Mesenteric fat pad (tissue), 1 donor: ENCODE data around the gene S100A7. TPM values are rescaled to one million over a fixed set of nuclear protein-coding genes. Genes with fewer than 3 reads are reported as not detected.

Source experiments
- DNase-seq: peaks from one replicate; pipeline ENCODE4 v3.0.0-alpha.2; 2020; ENCODE audit warnings: low spot score
- long read RNA-seq: library from polyadenylated mRNA; unstranded; transcript quantifications from one replicate; pipeline ENCODE4 v2.0.0, GENCODE V29; 2020
- total RNA-seq: library from RNA; stranded (reverse); fragmentation: NEBNext Ultra II Directional; extraction: Animal tissue kit (Norgen Biotek cat#: 25700); gene quantifications from one replicate; pipeline ENCODE4 v1.2.1, GENCODE V29; 2021
- donor health status: DM: yes; HTN: yes; CAD: no.

S100A7 gene
- not detected for total RNA-seq
- long read RNA-seq: 0 reads

DNA sequence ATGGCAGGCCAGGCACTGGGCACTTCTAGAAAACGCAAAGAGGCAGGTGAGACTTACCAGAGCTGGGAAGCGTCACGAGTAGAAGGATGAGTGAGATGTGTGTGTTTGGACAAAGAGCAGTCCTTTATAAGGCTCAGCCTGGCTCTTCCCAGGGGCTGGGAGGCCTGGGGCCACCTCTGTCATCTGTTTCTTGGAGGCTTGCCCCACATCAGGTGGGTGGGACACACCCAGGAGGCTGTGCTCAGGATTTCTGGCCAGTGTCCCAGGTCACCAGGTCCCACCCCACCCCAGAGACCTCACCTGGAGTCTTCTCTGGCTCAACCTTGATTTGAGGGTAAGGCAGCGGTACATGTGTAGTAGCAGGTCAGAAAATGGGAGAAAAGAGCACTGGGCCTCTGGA is at the start of gene S100A7:
Gene S100A7, minus strand, starts transcription at position 101 of the 400 bp plus-strand sequence. CDS start 1,638 bp downstream, outside the sequence.
- peak; percentile 69 for DNase-seq

DNA sequence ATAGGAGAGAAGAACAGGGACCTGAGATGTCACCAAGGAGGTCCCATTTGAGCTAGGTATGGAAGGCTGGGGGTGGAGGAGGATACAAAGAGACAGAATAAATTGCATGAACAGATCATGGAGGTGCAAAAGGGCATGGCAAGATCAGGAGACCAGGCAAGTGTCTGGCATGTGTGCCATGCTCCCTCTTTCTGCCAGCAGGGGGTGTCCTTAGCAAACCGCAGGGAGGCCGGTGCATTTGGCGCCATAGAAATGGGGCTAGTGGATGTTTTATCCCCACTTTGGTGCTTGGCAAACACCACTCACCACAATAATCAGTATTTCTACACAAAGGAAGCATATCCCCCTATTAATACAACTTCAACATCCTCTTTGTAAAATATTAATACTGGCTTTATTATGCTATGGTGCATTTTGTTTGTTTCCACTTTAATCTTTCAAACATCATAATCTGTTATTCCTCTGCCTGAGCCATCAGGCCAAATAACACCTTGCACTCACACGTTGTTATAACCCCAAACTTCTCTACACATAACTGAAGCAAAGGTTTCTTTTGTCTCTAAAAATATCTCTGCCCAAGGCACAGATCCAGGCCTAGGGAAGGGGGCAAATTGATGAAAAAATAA is 49.4 kb upstream of the S100A7 start:
- no peak for DNase-seq

DNA sequence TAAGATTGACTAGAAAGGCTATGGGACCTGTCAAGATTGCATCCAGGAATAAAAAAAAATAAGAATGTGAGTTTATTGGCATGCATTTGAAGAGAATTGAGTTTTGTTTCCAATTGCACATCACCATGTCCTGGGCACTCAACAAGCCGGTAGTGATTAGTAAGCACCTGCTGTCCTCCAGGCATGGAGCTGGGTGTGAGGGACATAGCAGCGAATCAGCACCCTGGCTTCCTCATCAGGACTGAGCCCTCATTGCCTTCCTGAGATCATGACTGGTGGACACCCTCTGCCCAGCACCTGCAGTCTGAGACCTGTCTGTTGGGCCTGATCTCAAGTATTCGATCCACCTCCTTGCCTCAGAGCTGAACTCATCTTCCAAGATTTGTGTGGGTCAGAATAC is 48.6 kb upstream of the S100A7 start:
- DNase-seq: no peak

DNA sequence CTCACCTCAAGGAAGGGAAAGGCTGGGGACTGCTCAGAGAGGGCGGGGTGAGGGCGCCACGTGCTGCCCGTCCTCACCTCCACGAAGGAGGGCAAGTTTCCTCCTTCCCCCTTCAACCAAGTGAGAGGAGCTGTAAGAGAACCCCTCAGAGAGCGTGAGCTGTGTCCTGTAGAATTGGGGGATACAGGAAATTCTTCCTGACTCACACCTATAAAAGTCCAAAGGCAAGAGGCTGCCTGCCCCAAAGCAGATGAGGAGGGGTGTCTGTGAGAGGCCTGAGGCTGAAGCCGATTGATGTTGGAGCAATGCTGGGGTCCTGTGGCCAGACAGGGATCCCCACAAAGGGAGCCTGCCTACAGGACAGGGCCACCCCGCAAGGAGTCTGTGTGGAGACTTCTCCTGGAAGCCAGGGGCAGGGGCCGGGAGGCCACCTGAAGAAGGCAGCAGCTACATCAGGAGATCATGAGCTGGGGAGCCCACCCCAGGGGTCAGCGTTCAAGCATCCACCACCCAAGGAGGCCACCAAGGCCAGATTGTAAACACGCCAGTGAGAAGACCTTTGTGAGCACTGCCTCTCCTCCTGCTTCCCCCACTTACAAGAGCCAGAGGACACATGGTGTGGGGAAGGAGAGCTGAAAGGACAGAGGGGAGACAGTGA is 47.6 kb upstream of the S100A7 start:
- DNase-seq: no peak

DNA sequence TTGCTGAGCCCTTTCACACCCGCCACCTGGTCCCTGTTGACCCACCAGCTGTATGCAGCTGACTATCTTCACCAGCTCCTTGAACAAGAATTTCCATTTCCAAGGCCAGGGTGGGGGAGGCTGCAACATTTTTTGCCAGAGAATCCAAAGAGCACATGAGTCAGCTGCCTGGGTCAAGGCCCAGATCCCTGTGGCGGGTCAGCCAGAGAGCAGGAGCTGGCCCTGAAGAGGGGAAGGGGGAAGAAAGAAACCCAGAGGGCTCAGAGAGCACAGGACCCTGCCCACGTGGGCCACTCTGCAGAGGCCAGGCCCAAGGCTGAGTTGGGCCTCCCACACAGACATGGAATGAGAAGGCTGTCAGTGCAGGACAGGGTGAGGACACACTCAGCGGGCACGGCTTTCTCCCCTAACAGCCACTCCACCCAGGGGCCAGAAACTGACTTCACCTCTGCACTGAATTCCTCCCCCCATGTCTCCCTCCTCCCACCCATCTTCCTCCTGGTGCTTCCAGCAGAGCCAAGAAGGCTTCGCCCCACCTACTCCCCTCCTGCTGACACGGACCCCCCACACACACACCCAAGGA is 46.5 kb upstream of the S100A7 start:
- no peak for DNase-seq

DNA sequence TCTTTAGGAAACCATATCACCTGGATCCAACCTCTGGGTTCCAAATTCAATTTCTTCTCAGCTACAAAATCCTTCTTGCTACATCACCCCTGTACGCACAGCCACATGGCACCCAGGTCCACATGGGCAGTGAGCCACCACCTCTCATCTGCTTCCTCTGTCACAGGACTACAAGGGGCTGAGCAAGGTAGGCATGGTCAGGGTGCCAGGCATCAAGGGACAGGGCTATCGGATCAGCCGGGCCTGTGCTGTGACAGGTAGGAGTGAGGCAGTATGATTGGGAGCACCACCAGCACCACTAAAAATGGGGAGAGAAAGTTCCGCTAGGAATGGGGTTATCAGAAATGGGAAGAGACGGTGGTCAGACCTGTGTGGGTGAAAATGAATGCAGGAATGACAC is 45.9 kb upstream of the S100A7 start:
- DNase-seq: no peak

DNA sequence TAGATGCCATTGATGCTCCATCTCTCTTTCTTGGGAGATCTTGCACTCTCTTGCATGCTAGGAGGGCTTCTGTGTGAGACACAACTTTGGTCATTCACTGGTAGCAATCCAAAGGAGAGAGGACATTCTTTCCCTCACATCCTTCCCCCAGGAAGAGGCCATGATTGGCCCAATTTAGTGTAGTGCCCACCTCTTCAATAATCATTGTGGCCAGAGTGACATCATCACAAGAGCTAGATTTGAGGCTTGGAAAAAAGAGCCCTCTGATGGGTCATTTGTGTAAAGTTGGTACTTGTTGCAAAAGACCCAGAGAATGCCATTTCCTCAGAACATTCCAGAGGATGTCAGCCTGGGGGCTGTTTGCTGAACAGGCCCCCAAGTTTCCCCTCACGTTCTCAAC is 45.1 kb upstream of the S100A7 start:
- no peak for DNase-seq

DNA sequence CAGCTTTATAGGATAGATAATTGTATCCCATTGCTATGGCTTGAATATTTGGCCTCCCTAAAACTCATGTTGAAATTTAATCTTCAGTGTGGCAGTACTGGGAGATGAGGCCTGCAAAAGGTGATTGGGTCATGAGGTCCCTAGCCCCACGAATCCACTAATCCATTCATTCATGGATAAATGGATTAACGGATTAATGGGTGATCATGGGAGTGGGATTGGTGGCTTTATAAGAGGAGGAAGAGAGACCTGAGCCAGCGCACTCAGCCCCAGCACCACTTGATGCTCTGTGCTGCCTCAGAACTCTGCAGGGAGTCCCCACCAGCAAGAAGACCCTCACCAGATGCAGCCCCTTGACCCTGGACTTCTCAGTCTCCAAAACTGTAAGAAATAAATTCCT is 43.3 kb upstream of the S100A7 start:
- no peak for DNase-seq

DNA sequence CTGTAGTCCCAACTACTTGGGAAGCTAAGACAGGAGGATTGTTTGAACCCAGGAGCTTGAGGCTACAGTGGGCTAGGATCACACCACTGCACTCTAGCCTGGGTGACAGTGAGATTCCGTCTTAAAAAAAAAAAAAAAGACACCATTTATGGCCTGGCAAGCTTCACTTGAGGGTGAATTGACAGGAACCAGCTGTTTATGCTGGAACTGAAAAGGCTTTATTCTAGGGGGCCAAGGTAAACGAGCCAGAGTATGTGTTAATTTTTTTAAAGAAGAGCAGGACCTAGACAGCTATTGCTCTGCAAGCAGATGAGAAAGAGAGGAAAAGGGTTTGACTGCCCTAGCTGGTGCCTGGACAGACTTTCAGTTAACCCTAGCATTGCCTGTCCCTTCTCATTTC is 38.3 kb upstream of the S100A7 start:
- DNase-seq: no peak

DNA sequence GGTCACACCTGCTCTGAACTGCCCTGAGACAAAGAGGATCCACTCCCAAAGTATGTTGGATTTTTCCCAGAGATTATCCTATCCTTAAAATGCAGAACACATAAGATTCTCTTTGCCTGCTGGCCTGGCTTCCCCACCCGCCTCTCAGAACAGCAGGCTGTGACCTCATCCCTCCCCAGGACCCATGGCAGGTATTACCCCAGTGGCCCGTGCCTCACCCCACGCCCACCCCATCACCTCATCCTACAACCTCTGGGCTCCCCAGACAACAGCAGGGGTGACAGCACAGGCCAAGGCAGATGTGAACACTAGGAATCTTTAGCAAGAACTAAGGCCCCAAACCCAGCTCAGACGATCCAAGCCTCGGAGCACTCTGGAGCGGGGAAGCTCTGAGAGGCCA is 35.1 kb upstream of the S100A7 start:
- no peak for DNase-seq

DNA sequence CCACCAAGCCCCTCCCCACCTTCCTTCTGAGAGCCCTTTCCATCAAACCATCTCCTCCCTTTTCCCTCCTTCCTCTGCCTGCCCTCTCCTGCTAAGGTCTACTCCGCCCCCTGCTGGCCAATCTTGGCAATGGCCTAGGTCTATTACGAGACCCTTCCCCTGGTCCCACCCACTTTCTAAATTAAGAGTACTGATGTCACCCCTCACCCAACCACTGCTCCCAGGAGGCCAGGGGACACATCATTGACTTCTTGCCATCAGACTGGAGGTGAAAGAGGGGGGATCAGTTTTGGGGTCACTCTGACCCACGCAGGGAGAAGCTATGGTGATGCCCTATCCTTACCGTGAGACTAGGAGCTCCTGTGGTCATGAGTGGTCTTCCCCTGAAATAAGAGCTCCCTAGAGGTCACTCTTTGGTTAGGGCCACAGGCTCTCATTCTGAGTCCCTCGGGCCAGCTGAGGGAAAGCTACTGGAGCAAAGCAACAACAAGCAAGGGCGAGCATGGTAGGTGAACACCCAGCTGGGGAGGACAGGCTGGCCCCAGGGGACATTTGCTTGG is 34.6 kb upstream of the S100A7 start:
- no peak for DNase-seq

DNA sequence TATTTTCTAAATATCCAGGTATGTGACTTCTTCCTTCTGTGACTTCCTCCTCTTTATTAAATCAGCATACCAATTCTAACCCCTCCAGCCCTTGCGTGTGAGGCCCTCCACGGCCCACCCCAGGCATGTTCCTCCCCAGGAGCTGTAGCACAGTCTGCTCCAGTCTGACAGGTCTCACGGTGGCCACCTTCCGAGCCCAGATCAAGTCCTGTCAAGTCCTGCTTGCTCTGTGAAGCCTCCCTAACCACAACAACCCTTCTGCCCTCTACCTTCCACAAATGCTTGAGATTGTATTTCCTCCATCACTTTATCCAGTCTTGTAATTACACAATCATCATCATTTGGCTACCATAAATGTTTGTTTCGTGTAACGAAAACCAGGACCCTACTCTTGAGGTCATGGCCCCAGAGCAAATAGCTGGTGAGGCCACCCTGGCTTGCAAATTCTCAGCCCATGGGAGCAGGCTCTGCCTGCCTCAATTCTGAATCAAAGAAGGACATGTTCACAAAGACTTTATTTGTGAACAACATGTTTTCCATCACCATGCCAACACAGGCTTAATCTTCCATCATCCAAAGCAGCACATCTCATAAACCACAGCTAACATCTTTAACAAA is 33.0 kb upstream of the S100A7 start:
- no peak for DNase-seq

DNA sequence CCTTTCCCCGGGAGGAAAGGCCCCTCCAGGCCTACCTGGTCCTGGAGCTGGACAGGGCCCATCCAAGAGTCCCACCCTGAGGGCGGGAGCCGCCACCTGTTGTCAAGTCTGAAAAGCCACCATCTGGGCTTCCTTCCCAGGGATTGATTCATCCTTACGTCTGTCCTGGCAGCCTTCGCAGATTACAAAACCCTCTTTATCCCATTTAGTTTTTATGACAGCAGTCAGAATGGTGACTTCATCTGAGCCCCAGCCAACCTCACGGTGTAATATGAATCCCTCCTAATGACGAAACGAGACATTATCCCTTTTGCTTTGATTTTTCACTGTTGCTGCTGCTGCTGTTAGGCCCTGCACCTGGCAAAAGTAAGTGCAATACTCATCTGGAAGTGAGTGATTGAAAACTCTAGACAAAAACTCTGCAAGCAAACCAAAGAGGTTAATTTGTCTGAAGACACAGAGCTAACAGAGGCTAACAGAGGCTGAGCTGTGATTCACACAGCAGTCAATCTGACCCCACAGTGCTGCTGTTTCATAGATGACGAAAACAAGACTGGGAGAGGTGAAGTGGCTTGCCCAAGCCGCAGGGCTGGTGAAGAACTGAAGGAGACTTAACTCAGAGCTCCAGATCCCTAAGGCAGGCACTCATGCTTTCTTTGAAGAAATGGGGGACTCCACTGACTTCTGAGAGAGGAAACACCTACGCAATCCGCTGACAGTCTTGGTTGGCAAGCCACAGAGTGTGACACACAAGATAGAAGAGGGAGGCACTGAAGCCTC is 30.0 kb upstream of the S100A7 start:
- DNase-seq: no peak

DNA sequence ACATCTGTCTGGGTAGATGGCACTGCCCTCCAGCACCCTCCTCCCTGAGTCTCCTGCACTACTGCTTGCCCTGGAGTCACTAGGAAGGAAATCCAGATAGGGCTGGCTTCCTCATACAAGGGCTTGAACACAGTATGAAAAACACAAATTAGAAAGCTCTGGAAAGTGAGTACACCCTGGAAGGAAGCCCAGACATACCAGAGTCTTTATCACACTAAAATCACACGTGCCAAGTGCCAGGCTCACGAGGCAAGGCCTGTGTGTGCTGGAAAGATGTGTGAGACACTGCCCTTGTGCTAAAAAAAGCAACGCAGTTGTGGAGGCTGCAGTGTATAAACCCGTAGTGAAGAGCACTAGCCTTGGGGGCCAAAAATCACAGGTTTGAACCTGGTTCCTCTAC is 28.3 kb upstream of the S100A7 start:
- DNase-seq: no peak

DNA sequence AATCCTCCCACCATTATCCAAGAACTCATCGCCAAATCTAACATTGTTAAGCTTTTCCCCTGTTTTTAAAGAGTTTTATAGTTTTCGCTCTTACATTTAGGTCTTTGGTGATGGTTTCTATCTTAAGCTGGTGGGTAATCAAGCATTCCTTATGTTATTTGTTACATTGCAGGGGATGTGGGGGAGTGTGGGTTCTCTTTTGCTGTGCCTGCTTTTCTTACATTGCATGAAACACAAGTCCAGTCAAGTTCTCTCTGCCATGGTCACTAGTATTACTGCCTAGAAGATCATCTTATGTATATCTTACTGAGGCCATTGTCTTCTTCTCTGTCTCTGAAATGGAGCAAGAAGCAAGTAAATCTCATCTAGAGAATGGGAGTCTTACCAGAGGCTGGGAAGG is 27.3 kb upstream of the S100A7 start:
- no peak for DNase-seq

DNA sequence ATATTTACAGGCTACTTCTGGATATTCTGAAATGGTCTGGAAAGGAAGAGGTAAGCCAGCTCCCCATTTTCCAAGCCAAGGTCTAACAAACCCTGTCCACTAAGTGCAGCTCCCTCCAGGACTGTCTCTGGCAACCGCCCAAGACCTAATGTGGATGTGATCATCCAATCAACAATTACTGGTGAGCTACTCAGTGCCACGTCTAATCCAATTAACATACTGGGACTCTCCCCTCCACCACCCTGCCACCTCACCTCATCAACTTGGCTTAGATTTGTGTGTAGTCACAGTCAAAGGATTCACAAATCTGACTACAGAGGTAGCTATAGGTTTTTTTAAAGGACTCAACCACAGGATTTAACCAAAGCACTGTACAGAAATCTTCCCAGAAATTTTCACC is 25.4 kb upstream of the S100A7 start:
- no peak for DNase-seq

DNA sequence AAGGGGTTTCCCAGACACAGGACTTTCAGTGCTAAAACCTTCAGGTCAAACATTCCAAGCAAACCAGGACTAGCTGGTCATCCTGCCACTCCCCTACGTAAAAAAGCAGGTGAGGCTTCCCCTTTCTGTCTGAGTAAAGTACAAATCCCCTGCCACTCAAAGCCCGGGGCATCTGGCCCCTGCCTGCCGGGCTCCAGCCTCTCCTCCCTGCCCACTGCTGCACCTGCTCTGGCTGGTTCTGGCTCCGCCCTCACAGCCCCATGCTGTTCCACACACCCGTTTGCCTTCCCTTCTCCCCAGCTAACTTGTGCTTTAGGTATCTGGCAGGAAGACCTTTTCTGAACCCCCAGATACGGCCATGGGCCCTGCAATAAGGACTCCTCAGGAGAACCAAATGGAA is 23.3 kb upstream of the S100A7 start:
- no peak for DNase-seq

DNA sequence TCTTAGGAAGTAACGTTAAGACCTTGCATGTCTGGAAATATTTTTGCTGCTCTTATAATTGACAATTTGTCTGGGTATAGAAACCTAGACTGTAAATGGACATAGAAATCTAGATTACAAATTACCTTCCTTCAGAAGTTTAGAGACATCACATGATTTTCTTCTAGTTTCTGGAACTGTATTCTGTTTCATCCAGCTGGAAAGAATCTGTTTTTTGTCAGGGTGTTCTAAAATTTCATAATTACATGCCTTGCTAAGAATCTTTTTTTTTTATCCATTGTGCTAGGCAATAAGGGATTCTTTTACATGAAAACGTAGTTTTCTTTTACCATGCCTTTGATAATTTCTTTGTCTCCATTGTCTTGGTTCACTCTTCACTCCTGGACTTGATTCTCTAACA is 20.7 kb upstream of the S100A7 start:
- DNase-seq: no peak

DNA sequence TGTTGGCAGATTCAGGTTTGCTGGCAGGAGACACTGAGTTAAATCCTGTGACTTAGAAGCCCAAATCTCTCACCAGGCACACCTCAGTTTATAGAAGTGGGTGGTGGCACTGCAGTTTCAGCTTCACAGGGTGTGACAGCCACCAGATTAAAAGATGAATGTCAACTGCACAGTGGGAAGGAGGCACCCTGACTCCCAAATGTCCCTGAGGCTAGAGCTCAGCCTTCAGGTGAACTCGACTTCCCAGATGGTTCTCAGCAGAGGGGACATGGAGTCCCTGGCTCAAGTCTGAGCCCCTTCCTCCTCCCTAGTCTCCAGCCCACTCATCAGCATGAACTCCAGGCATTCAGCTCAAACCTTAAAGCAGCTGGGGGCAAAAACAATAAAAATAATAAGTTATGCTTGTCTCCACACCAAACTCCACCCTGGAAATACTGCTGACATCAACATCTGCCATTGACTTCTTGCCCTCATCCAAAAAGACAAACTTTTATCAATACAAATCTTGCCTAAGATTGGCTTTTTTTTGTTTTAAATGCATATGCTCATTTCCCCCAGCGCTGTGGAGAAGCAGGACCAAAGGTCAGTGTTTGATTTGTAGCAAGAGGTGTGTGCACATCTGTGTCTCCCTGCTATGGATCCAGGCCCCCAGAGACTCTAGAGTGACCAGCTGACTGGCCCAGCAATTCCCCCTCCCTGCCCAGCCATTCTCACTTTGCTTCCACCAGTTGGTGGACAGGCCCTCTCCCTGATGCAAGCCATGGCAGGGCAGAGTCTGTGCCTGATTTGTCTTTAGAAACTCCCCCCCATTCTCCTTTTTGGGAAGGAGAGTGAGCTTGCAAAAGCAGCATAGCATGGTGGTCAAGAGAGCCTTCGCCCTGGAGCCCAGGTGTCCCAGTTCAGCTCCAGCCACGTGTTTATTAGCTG is 18.5 kb upstream of the S100A7 start:
- no peak for DNase-seq

DNA sequence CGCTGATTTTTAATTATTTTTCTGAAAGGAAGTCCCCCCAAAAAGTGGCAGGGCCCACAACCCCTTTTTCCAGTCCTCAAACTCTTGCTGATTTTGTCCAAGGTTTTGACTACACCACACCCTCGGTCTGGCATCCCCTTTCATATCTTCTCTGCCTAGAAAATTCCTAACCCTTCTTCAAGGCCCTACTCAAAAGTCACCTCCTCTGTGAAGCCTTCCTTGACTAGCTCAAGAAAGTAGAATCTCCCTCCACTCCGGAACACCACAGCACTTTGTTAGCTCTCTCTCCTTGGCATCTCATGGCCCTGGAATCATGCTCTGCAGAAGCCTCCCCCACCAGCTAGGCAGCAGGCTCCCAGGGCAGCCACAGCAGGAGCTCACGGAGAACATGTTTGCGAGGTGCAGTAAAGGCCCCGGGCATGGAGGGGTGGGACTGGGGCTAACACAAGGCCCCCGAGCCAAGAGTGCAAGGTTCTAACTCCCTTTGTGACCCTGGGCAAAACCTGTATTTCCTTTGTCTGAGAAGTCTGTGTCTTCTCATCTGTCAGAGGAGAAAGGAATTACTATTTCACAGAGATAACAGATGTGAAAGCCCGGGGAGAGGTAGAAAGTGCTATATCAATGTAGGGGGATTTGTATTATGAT is 17.7 kb upstream of the S100A7 start:
- DNase-seq: no peak
